ENCODE results near the gene GPRIN3. TPM values are rescaled to one million over a fixed set of nuclear protein-coding genes. Genes with fewer than 3 reads are reported as not detected.

Gene GPRIN3
- 1 to 10 TPM; 5.2 to 7.8 TPM for total RNA-seq

- Histone ChIP-seq H3K4me3 (peak within 1 kb of the TSS; percentile 59 to 74), H3K36me3 (no peaks in the 10 kb centered on the region), H3K9me3 (no peaks in the 10 kb centered on the region), H3K27me3 (no peaks in the 10 kb centered on the region), H3K27ac (peak within 1 kb of the TSS; percentile 79 to 86), H3K4me1 (peaks cover 0 to 11% of the 10 kb centered on the region in 2 donors)
- no peak for TF ChIP-seq CTCF (IDR thresholded peaks at IDR 0.05)
- no peak for DNase-seq (ENCODE audit: low spot score)
These were observed at the start of gene GPRIN3 for GRCh38 chr4:89307446-89308160. Gene GPRIN3 (minus strand): TSS chr4:89307800. CDS start chr4:89250110, 57,690 bp downstream.

- no peak for TF ChIP-seq CTCF (IDR thresholded peaks at IDR 0.05)
- Histone ChIP-seq H3K27me3 (no peaks in the 10 kb centered on the region), H3K36me3 (no peaks in the 10 kb centered on the region), H3K4me1 (no peaks in the 10 kb centered on the region), H3K4me3 (no peak overlapping the region), H3K9me3 (no peaks in the 10 kb centered on the region), H3K27ac (no peak overlapping the region)
- DNase-seq (ENCODE audit: low spot score) = no peak
These were observed 49.7 kb upstream of the GPRIN3 start for GRCh38 chr4:89357340-89357739.

GRCh38 chr4:89356086-89356485 lies 48.5 kb upstream of the GPRIN3 start:
- DNase-seq (ENCODE audit: low spot score) = no peak
- Histone ChIP-seq H3K9me3 (no peaks in the 10 kb centered on the region), H3K4me3 (no peak overlapping the region), H3K4me1 (no peaks in the 10 kb centered on the region), H3K36me3 (no peaks in the 10 kb centered on the region), H3K27ac (no peak overlapping the region), H3K27me3 (no peaks in the 10 kb centered on the region)
- no peak for TF ChIP-seq CTCF (IDR thresholded peaks at IDR 0.05)

- H3K27ac ChIP-seq = no peak overlapping the region
- no peak for DNase-seq (ENCODE audit: low spot score)
- H3K36me3 ChIP-seq = no peaks in the 10 kb centered on the region
- no peaks in the 10 kb centered on the region for H3K4me1 ChIP-seq
- no peak for TF ChIP-seq CTCF (IDR thresholded peaks at IDR 0.05)
- no peaks in the 10 kb centered on the region for H3K27me3 ChIP-seq
- H3K4me3 ChIP-seq = no peak overlapping the region
- peaks cover 0 to 6% of the 10 kb centered on the region in 2 donors for H3K9me3 ChIP-seq
These were observed 45.9 kb upstream of the GPRIN3 start for GRCh38 chr4:89353514-89353913.

- no peak overlapping the region for H3K4me3 ChIP-seq
- no peak for DNase-seq (ENCODE audit: low spot score)
- H3K36me3 ChIP-seq = no peaks in the 10 kb centered on the region
- peaks cover 0 to 14% of the 10 kb centered on the region in 2 donors for H3K9me3 ChIP-seq
- TF ChIP-seq CTCF (IDR thresholded peaks at IDR 0.05) = no peak
- no peak overlapping the region for H3K27ac ChIP-seq
- H3K4me1 ChIP-seq = no peaks in the 10 kb centered on the region
- H3K27me3 ChIP-seq = no peaks in the 10 kb centered on the region
These were observed 44.9 kb upstream of the GPRIN3 start for GRCh38 chr4:89352541-89352940.

- H3K4me1 ChIP-seq = no peaks in the 10 kb centered on the region
- H3K27ac ChIP-seq = no peak overlapping the region
- H3K36me3 ChIP-seq = no peaks in the 10 kb centered on the region
- H3K27me3 ChIP-seq = no peaks in the 10 kb centered on the region
- TF ChIP-seq CTCF (IDR thresholded peaks at IDR 0.05) = no peak
- DNase-seq (ENCODE audit: low spot score) = no peak
- no peak overlapping the region for H3K4me3 ChIP-seq
- peaks cover 0 to 23% of the 10 kb centered on the region in 2 donors for H3K9me3 ChIP-seq
These were observed 43.6 kb upstream of the GPRIN3 start for GRCh38 chr4:89351201-89351600.

Measured in right atrium auricular region (tissue), 2 donors.